Small intestine (tissue), 7 donors: Measurements from ENCODE around the gene CBARP. TPM values are rescaled to one million over a fixed set of nuclear protein-coding genes. Genes with fewer than 3 reads are reported as not detected.

Experiments used
- DNase-seq, 2 donors: peaks; one replicate each; pipeline versions ENCODE4 v3.0.0 to v3.0.0-alpha.2; 2013
- FAIRE-seq: peaks from 2 replicates; lab custom pipeline; 2012; peaks lifted over from hg19 to GRCh38; lab: Jason Lieb, UNC
- H3K27ac ChIP-seq, 3 donors: one replicate each; pipeline ENCODE4 v1.5.1; 2013; ENCODE audit warnings: low read length in 2 of 3, mild to moderate bottlenecking in 2 of 3, control low read depth in 1 of 3, inconsistent platforms in 1 of 3, low read depth in 1 of 3, moderate library complexity in 1 of 3
- H3K27me3 ChIP-seq, 3 donors: one replicate each; pipeline ENCODE4 v1.6.1; 2013; ENCODE audit warnings: low read length in 3 of 3, inconsistent platforms in 1 of 3; ENCODE audit not compliant: control insufficient read depth in 3 of 3, insufficient read depth in 3 of 3
- H3K36me3 ChIP-seq, 3 donors: one replicate each; pipeline ENCODE4 v1.6.1; 2013; ENCODE audit warnings: low read length in 3 of 3, inconsistent platforms in 1 of 3, low read depth in 1 of 3, mild to moderate bottlenecking in 1 of 3, moderate library complexity in 1 of 3; ENCODE audit not compliant: control insufficient read depth in 3 of 3, insufficient read depth in 2 of 3
- H3K4me1 ChIP-seq, 3 donors: one replicate each; pipeline ENCODE4 v1.6.1; 2013; ENCODE audit warnings: low read length in 2 of 3, inconsistent platforms in 1 of 3, low read depth in 1 of 3, mild to moderate bottlenecking in 1 of 3, moderate library complexity in 1 of 3; ENCODE audit not compliant: control insufficient read depth in 3 of 3, insufficient read depth in 2 of 3
- H3K4me3 ChIP-seq, 3 donors: one replicate each; pipeline ENCODE4 v1.5.1; 2013; ENCODE audit warnings: low read length in 3 of 3, control low read depth in 1 of 3, inconsistent platforms in 1 of 3, low read depth in 1 of 3, mild to moderate bottlenecking in 1 of 3, moderate library complexity in 1 of 3
- H3K9me3 ChIP-seq, 2 donors: one replicate each; pipeline ENCODE4 v1.6.1; 2013; ENCODE audit warnings: low read depth in 1 of 2, low read length in 1 of 2; ENCODE audit not compliant: control insufficient read depth in 2 of 2, insufficient read depth in 1 of 2
- WGBS, 3 donors: extraction: QIAGEN DNeasy Blood & Tissue Kit; methylation state at CpG; one replicate each; pipeline ENCODE4 v1.1.7; 2013; 5-methylcytosine and 5-hydroxymethylcytosine counted together
- polyA plus RNA-seq, 4 donors: library from polyadenylated mRNA; stranded (reverse) in 3 of 4; unstranded in 1 of 4; fragments of 200-250 nt in 3 of 4; fragments of 120-200 nt in 1 of 4; gene quantifications; one replicate each; pipeline versions ENCODE4 v1.2.1 to v1.2.3, GENCODE V29; 2013
- donor health status: healthy with polysubstance abuse.
- donor health status: control.
- donor health status: control.
- donor health status: Bipolar disorder and iron deficiency.
- donor health status: healthy.

The CBARP gene
- polyA plus RNA-seq, 4 donors = 0.30 to 0.41 TPM; not detected in 2

DNA sequence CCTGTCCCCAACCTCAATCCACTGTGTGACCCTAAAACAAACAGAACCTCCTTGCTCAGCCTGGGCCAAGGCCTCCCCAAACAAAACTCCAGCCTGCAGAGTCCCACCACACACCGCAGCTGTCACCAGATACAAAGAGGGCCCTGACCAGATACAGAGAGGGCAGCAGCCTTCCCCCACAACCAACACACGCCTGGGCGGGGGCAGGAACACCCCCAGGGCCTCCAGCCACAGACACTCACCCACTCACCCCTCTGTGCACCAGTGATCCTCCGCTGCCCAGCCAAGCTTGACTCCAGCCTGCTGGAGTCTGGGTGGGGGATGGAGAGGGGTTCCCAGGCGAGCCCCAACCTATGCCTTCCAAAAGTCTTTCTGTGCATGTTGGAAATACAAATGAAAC, 25.4 kb upstream of the CBARP start:
- Histone ChIP-seq H3K4me3 (peak overlapping the region in 1 of 3 donors; percentile 12), H3K27me3 (no peaks in the 10 kb centered on the region), H3K36me3 (peaks cover 0 to 24% (median 0%) of the 10 kb centered on the region in 3 donors), H3K27ac (peak overlapping the region; percentile 99 to 100 (median 99)), H3K4me1 (peaks cover 8 to 83% (median 20%) of the 10 kb centered on the region in 3 donors), H3K9me3 (no peaks in the 10 kb centered on the region)
- FAIRE-seq (no peak), DNase-seq (peak in 1 of 2 donors; percentile 42)
- WGBS, 3 donors = 43 to 61% (median 58%) methylated on average over 5 of the region's 5 CpGs

DNA sequence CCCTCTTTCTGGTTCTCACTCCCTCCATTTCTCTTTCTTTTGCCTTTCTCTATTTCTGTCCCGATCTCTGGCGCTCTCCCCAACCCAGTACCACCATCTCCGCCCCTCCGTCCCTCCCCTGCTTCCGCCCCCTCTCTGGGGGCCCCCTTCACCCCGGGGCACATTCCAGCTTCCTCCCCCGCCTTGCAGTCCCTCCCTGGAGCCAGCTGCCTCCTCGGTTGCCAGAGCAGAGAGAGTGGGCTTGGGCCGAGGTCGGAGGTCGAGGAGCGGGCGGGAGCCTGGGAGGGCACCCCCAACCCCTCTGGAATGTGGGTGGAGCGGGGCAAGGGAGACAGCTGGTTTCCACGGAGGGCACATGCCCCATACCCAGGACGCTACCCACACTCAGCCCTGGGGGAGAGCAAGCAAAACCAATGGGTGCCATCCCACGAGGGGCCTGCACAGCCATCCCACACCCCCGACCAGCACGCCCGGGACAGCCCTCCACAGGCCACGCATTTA, 24.9 kb upstream of the CBARP start:
- H3K9me3 ChIP-seq = no peaks in the 10 kb centered on the region
- H3K4me3 ChIP-seq = peak overlapping the region in 2 of 3 donors; percentile 12
- DNase-seq (no peak), FAIRE-seq (no peak)
- H3K27ac ChIP-seq = peak overlapping the region; percentile 99 to 100 (median 99)
- 18 to 38% (median 20%) methylated on average over 20 to 21 of the region's 21 CpGs for WGBS, 3 donors
- H3K4me1 ChIP-seq = peaks cover 9 to 83% (median 20%) of the 10 kb centered on the region in 3 donors
- peaks cover 4 to 29% (median 4%) of the 10 kb centered on the region in 3 donors for H3K36me3 ChIP-seq
- no peaks in the 10 kb centered on the region for H3K27me3 ChIP-seq

DNA sequence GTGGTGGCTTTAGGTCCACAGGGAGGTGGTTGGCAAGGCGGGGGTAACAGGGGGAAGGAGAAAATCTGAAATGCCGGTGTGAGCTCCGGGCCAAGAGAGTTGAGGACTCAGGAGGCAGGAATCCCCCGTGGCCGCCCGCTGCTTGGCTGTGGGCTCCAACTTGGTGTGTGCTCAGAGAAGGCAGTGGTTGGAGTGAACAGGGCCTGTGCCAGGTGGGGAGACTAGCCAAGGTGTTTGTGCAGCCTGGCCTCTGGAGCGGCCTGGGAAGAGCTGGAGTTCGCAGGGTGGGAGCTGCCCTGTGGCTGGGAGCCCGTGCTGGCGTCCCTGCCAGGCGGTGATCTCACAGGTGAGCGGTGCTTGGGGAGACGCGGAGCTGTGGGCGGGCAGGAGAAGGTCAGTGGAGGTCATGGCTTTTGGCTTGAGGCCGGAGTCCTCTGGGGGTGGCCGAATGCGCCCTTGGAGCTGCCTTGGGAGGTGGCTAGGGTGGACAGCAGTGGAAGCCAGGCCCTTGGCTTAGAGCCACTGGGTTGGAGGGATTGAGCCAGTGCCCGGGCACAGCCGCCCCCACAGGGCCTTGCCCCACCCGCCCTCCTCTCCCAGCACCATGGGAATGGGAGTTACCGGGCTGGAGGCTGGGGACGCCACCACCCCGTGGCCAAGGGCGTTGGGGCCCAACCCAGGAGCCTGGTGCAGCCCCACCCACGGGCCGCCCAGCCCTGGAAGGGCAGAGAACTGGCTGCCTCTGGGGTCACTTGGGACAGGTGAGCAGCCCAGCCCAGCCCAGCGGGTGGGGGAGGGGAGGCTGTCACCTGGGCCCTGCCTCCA, 24.2 kb upstream of the CBARP start:
- peak overlapping the region; percentile 59 to 67 (median 62) for H3K4me3 ChIP-seq
- H3K9me3 ChIP-seq = no peaks in the 10 kb centered on the region
- no peak for FAIRE-seq
- H3K27ac ChIP-seq = peak overlapping the region; percentile 99 to 100 (median 99)
- no peaks in the 10 kb centered on the region for H3K27me3 ChIP-seq
- peaks cover 8 to 36% (median 10%) of the 10 kb centered on the region in 3 donors for H3K36me3 ChIP-seq
- peak; percentile 95 to 98 for DNase-seq
- WGBS, 3 donors = 7 to 27% (median 16%) methylated on average over 22 to 28 of the region's 28 CpGs
- H3K4me1 ChIP-seq = peaks cover 8 to 83% (median 15%) of the 10 kb centered on the region in 3 donors

DNA sequence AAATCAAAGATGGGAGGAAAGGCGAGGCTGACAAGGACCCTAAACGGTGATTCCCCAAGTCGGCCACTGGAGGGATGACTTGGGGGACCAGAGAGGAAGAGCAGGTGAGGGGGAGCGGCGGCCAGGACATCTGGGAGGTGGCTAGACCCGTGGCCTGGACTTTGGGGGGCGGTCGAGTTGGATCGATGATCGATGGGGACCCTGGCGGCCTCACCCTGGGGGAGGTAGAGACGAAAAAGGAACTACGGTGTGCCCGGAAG, 23.7 kb upstream of the CBARP start:
- peak overlapping the region; percentile 59 to 67 (median 62) for H3K4me3 ChIP-seq
- WGBS, 3 donors = 4 to 12% (median 7%) methylated on average over 14 of the region's 14 CpGs
- peak overlapping the region; percentile 99 to 100 (median 99) for H3K27ac ChIP-seq
- no peaks in the 10 kb centered on the region for H3K27me3 ChIP-seq
- peaks cover 8 to 87% (median 15%) of the 10 kb centered on the region in 3 donors for H3K4me1 ChIP-seq
- no peaks in the 10 kb centered on the region for H3K9me3 ChIP-seq
- FAIRE-seq (no peak), DNase-seq (peak in 1 of 2 donors; percentile 66)
- peaks cover 13 to 41% (median 15%) of the 10 kb centered on the region in 3 donors for H3K36me3 ChIP-seq

DNA sequence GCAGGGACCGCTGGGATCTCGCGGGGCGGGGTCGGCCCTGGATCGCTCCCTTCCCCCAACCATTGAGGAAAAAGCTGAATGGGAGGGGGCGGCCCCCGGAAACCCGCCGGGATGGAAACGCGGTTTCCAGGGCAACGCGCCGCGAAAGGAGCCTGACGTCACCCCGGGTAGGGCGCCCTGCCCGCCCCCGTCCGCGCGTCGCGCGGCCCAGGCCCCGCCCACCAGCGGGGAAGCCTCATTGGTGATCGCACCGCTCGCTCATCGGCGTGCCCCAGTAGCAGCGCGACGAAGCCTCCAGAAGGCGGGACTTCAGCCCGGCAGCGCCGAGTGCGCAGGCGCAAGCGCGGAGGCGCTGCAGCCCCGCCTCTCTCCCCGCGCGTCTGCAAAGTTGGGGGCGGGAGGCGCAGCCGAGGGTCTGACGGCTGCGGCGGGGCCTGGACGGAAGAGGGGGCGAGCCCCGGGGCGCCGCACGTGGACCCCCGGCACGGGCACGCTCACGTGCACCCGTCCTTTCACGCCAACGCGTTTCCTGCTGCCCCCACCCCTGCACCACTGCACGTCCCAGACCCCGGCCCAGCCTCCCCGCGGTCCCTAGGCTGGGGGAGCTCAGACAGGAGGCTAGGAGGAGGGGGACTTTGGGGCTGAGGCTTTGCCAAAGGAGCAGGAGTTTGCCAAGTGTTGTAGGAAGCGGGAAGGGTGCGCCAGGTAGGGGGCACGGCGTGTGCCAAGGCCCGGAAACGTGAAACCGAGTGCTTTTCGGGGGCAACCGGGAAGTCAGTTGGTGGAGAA, 23.1 kb upstream of the CBARP start:
- no peaks in the 10 kb centered on the region for H3K27me3 ChIP-seq
- no peak for FAIRE-seq
- peak overlapping the region; percentile 99 to 100 (median 99) for H3K27ac ChIP-seq
- peaks cover 8 to 86% (median 15%) of the 10 kb centered on the region in 3 donors for H3K4me1 ChIP-seq
- WGBS, 3 donors = 0 to 1% (median 1%) methylated on average over 58 to 83 of the region's 83 CpGs
- H3K4me3 ChIP-seq = peak overlapping the region; percentile 59 to 67 (median 62)
- DNase-seq = peak; percentile 96 to 99
- H3K36me3 ChIP-seq = peaks cover 15 to 47% (median 17%) of the 10 kb centered on the region in 3 donors
- H3K9me3 ChIP-seq = no peaks in the 10 kb centered on the region

DNA sequence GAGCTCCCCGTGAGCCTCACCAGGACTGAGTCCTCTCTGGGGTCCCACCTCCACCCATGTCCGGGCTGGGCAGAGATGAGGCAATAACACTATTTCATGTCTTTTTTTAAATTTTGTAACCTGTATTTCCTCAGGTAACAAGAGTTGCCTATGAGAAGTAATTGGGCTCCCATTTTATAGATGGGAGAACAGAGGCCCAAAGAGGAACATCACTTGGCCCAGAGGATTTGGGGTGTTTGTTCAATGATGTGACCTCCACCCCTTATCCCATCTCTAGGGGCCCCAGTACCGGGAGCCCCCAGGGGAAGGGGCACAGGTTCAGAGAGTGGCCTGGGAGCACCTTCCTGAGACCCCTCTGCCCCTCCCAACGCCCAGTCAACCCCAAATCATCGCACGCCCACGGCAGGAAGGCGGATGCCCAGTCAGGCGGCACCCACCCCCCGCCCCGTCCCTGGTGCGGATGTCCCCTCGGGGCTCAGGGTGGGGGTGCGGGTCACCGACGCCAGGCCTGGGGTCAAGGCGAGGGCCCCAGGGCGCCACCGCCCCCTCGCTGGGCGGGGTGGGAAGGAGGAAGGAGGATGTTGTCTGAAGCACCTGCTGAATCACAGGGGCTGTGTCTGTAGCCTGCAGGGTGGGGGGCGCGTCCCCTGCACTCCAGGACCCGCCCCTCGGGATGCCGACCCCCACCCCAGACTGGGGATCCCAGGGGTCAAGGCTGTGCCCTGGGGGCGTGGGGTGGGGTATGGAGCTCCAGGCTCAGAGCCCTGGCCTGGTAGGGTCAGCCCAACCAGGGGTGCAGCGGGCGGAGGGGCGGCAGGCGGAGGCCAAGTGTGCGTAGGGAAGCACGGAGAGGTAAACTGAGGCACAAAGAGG, 22.3 kb upstream of the CBARP start:
- peaks cover 8 to 86% (median 15%) of the 10 kb centered on the region in 3 donors for H3K4me1 ChIP-seq
- DNase-seq (peak; percentile 36 to 70), FAIRE-seq (no peak)
- H3K27me3 ChIP-seq = no peaks in the 10 kb centered on the region
- H3K4me3 ChIP-seq = peak overlapping the region in 2 of 3 donors; percentile 31 to 32
- WGBS, 3 donors = 10 to 13% (median 11%) methylated on average over 27 to 33 of the region's 33 CpGs
- H3K27ac ChIP-seq = peak overlapping the region; percentile 90 to 99 (median 97)
- peaks cover 23 to 53% (median 25%) of the 10 kb centered on the region in 3 donors for H3K36me3 ChIP-seq
- no peaks in the 10 kb centered on the region for H3K9me3 ChIP-seq

DNA sequence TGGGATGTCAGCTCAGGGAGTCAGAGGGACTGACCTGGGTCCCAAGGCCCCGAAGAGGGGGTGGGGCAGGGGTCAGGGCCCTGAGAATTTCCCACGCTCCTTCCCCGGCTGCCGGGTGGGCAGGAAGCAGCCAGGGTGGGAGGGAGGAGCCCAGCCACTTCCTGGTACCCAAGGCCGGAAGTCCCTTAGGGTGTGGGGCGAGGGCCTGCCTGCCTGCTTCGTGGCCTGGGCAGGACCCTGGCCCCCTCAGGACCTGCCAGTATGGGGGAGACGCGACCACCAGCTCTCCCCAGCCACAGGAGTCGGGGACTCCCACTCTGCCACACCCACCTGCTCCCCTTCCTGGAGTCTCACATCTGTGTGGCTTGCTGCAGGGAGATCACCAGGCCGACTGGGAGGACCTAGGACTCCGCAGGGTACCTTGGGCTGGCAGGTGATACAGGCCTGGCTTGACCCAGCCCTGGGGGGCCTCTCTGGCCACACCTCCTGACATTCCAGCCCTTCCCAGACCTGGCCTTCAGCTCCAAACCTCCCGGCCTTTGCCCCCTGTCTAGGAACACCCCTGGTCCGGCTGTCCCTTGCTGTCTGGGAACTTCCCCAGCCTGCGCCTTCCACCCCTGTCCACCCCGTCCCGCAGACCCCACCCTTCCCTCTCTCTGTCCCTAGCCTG, 21.5 kb upstream of the CBARP start:
- Histone ChIP-seq H3K4me3 (peak overlapping the region in 2 of 3 donors; percentile 22 to 27), H3K9me3 (no peaks in the 10 kb centered on the region), H3K27ac (peak overlapping the region; percentile 90 to 99 (median 97)), H3K27me3 (no peaks in the 10 kb centered on the region), H3K4me1 (peaks cover 8 to 86% (median 17%) of the 10 kb centered on the region in 3 donors), H3K36me3 (peaks cover 24 to 53% (median 33%) of the 10 kb centered on the region in 3 donors)
- DNase-seq (peak; percentile 88 to 94), FAIRE-seq (no peak)
- WGBS, 3 donors = 1 to 9% (median 8%) methylated on average over 14 to 17 of the region's 17 CpGs
